NCI-H2196 treated with DMSO at 0.1 percent for 48 hours (cell line): Measurements from ENCODE around the gene PXYLP1.

Source experiments
- DNase-seq: peaks from one replicate; lab custom pipeline; 2025; ENCODE audit not compliant: unreplicated experiment; lab: John Stamatoyannopoulos, UW

Gene PXYLP1

GRCh38 chr3:141246958-141247301 lies 15.3 kb downstream of the PXYLP1 start:
- no peak for DNase-seq

- DNase-seq = no peak
These were observed 16.4 kb downstream of the PXYLP1 start for GRCh38 chr3:141248064-141248463.

- DNase-seq = no peak
These were observed 17.4 kb downstream of the PXYLP1 start for GRCh38 chr3:141249041-141249440.

GRCh38 chr3:141250342-141250741 lies 18.7 kb downstream of the PXYLP1 start:
- no peak for DNase-seq

- DNase-seq = no peak
These were observed 19.2 kb downstream of the PXYLP1 start for GRCh38 chr3:141250828-141251227.

GRCh38 chr3:141253326-141253725 lies 21.7 kb downstream of the PXYLP1 start:
- no peak for DNase-seq

- no peak for DNase-seq
These were observed 22.2 kb downstream of the PXYLP1 start for GRCh38 chr3:141253811-141254210.

- no peak for DNase-seq
These were observed 23.7 kb downstream of the PXYLP1 start for GRCh38 chr3:141255137-141255845.

GRCh38 chr3:141255846-141256261 lies 24.2 kb downstream of the PXYLP1 start:
- DNase-seq = no peak

GRCh38 chr3:141256820-141257219 lies 25.2 kb downstream of the PXYLP1 start:
- DNase-seq = no peak

- no peak for DNase-seq
These were observed 26.3 kb downstream of the PXYLP1 start for GRCh38 chr3:141257961-141258360.

GRCh38 chr3:141258973-141259372 lies 27.3 kb downstream of the PXYLP1 start:
- no peak for DNase-seq

- DNase-seq = no peak
These were observed 28.4 kb downstream of the PXYLP1 start for GRCh38 chr3:141259821-141260629.

- DNase-seq = no peak
These were observed 29.0 kb downstream of the PXYLP1 start for GRCh38 chr3:141260630-141260927.

- no peak for DNase-seq
These were observed 30.1 kb downstream of the PXYLP1 start for GRCh38 chr3:141261472-141262307.

GRCh38 chr3:141262308-141262705 lies 30.7 kb downstream of the PXYLP1 start:
- no peak for DNase-seq

- no peak for DNase-seq
These were observed 34.6 kb downstream of the PXYLP1 start for GRCh38 chr3:141266186-141266585.

GRCh38 chr3:141266797-141267555 lies 35.4 kb downstream of the PXYLP1 start:
- DNase-seq = no peak

GRCh38 chr3:141267629-141268028 lies 36.0 kb downstream of the PXYLP1 start:
- no peak for DNase-seq

GRCh38 chr3:141268306-141268705 lies 36.7 kb downstream of the PXYLP1 start:
- no peak for DNase-seq

GRCh38 chr3:141268791-141269190 lies 37.2 kb downstream of the PXYLP1 start:
- no peak for DNase-seq
